OCI-LY3 (cell line): ENCODE measurements around the gene HTR3B.
A peak's percentile ranks its signal among the peaks of the same experiment; 100 is the strongest.

Source experiments
- H2AFZ ChIP-seq: fragments of 200-600, 300-600 bp; shearing (Covaris generic); 2 replicates; pipeline ENCODE4 v1.6.0; 2014; ENCODE audit warnings: antibody characterized with exemption, low read depth, low read length
- H3K27ac ChIP-seq: fragments of 200-600, 300-600 bp; sonication (generic); 2 replicates; pipeline ENCODE4 v1.5.1; 2014; ENCODE audit warnings: mild to moderate bottlenecking, low read length, moderate library complexity, mixed read lengths
- H3K27me3 ChIP-seq: fragments of 200-600, 300-600 bp; sonication (generic); 2 replicates; pipeline ENCODE4 v1.6.1; 2014; ENCODE audit warnings: low read depth, low read length, mixed read lengths
- H3K36me3 ChIP-seq: fragments of 200-600, 300-600 bp; sonication (generic); replicated peaks from 2 replicates; pipeline ENCODE3; 2014; ENCODE audit warnings: low read depth, low read length, mixed read lengths
- H3K4me1 ChIP-seq: fragments of 300-600, 200-600 bp; sonication (generic); 2 replicates; pipeline ENCODE4 v1.6.1; 2014; ENCODE audit warnings: low read length, mixed read lengths
- H3K4me2 ChIP-seq: fragments of 200-600, 300-600 bp; sonication (generic); 2 replicates; pipeline ENCODE4 v1.6.1; 2014; ENCODE audit warnings: low read length, mixed read lengths
- H3K4me3 ChIP-seq: fragments of 300-600, 200-600 bp; sonication (generic); 2 replicates; pipeline ENCODE4 v1.5.1; 2014; ENCODE audit warnings: antibody characterized with exemption, mild to moderate bottlenecking, low read length, moderate library complexity
- H3K79me2 ChIP-seq: fragments of 300-600, 200-600 bp; shearing (Covaris generic); 2 replicates; pipeline ENCODE4 v1.6.1; 2014; ENCODE audit warnings: mild to moderate bottlenecking, low read length, mixed read lengths
- H3K9ac ChIP-seq: fragments of 300-600, 200-600 bp; shearing (Covaris generic); 2 replicates; pipeline ENCODE4 v1.6.0; 2014; ENCODE audit warnings: mild to moderate bottlenecking, low read length, moderate library complexity
- H3K9me3 ChIP-seq: fragments of 200-600, 300-600 bp; shearing (Covaris generic); 2 replicates; pipeline ENCODE4 v1.6.1; 2014; ENCODE audit warnings: low read length, mixed read lengths; ENCODE audit not compliant: insufficient read depth
- H4K20me1 ChIP-seq: fragments of 200-600, 300-600 bp; sonication (generic); 2 replicates; pipeline ENCODE4 v1.6.1; 2016; ENCODE audit warnings: low read length, mixed read lengths; ENCODE audit not compliant: insufficient read depth
- EZH2phosphoT487 ChIP-seq: fragments of 200-600 bp; shearing (Covaris generic); IDR thresholded peaks from 2 replicates; pipeline ENCODE4 v1.6.1; 2018; ENCODE audit warnings: antibody characterized with exemption, mixed run types, low read depth
- TF ChIP-seq, protein P1 (sequence below): fragments of 200-600, 300-600 bp; sonication (generic); IDR thresholded peaks from 2 replicates; pipeline ENCODE4 v1.5.1; 2014; ENCODE audit warnings: antibody characterized with exemption, low read length, low read depth

HTR3B gene

DNA sequence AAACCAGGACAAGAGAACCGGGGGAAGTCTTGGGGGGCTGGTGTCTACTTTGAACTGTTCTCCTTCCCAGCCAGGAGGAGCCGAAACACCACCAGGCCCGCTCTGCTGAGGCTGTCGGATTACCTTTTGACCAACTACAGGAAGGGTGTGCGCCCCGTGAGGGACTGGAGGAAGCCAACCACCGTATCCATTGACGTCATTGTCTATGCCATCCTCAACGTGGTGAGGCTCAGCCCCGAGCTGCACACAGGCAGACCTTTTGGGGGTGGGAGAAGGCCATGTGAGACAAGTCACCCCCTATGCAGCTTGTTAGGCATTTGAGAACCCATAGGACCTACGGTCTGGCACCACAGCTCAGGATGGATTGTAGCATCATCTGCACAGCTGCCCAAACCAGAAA lies 73.1 kb downstream of the HTR3B start:
- Histone ChIP-seq H4K20me1 (no peaks in the 10 kb centered on the region), H3K36me3 (peaks cover 29% of the 10 kb centered on the region), H3K9me3 (no peaks in the 10 kb centered on the region), H3K27ac (peak overlapping the region; percentile 99), H3K9ac (peak overlapping the region; percentile 95), H3K4me1 (peaks cover 91% of the 10 kb centered on the region), H3K79me2 (peaks cover 46% of the 10 kb centered on the region), H2AFZ (no peak overlapping the region), H3K4me2 (peak overlapping the region; percentile 99), H3K27me3 (no peaks in the 10 kb centered on the region), H3K4me3 (peak overlapping the region; percentile 73)
- TF ChIP-seq, protein P1, sequence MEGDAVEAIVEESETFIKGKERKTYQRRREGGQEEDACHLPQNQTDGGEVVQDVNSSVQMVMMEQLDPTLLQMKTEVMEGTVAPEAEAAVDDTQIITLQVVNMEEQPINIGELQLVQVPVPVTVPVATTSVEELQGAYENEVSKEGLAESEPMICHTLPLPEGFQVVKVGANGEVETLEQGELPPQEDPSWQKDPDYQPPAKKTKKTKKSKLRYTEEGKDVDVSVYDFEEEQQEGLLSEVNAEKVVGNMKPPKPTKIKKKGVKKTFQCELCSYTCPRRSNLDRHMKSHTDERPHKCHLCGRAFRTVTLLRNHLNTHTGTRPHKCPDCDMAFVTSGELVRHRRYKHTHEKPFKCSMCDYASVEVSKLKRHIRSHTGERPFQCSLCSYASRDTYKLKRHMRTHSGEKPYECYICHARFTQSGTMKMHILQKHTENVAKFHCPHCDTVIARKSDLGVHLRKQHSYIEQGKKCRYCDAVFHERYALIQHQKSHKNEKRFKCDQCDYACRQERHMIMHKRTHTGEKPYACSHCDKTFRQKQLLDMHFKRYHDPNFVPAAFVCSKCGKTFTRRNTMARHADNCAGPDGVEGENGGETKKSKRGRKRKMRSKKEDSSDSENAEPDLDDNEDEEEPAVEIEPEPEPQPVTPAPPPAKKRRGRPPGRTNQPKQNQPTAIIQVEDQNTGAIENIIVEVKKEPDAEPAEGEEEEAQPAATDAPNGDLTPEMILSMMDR = no peak; the same call in 1 of the 2 replicates
- no peak for TF ChIP-seq EZH2phosphoT487

- Histone ChIP-seq H3K4me1 (peaks cover 96% of the 10 kb centered on the region), H3K27me3 (no peaks in the 10 kb centered on the region)
These were observed 74.8 kb downstream of the HTR3B start for GRCh38 chr11:113979431-113979830.

GRCh38 chr11:113980785-113981184 lies 76.2 kb downstream of the HTR3B start:
- peak overlapping the region; percentile 99 for H3K4me2 ChIP-seq
- H3K27me3 ChIP-seq = no peaks in the 10 kb centered on the region

More at GRCh38 chr11:113979431-113979830, 74.8 kb downstream of the HTR3B start:
- Histone ChIP-seq H3K9me3 (no peaks in the 10 kb centered on the region), H3K27ac (peak overlapping the region; percentile 99), H3K4me3 (peak overlapping the region; percentile 29; the same call in 1 of the 2 replicates), H3K79me2 (peaks cover 47% of the 10 kb centered on the region), H3K9ac (peak overlapping the region; percentile 59; the same call in 1 of the 2 replicates), H4K20me1 (no peaks in the 10 kb centered on the region), H2AFZ (no peak overlapping the region), H3K4me2 (peak overlapping the region; percentile 99), H3K36me3 (peaks cover 45% of the 10 kb centered on the region)
- TF ChIP-seq EZH2phosphoT487 = no peak
- TF ChIP-seq, protein P1 = no peak

GRCh38 chr11:113982306-113982705 lies 77.7 kb downstream of the HTR3B start:
- no peaks in the 10 kb centered on the region for H3K9me3 ChIP-seq

More at GRCh38 chr11:113980785-113981184, 76.2 kb downstream of the HTR3B start:
- Histone ChIP-seq H4K20me1 (no peaks in the 10 kb centered on the region), H2AFZ (no peak overlapping the region), H3K79me2 (peaks cover 35% of the 10 kb centered on the region), H3K36me3 (peaks cover 51% of the 10 kb centered on the region), H3K9me3 (no peaks in the 10 kb centered on the region), H3K27ac (peak overlapping the region; percentile 99), H3K4me1 (peaks cover 93% of the 10 kb centered on the region), H3K9ac (peak overlapping the region; percentile 59), H3K4me3 (peak overlapping the region; percentile 64)
- TF ChIP-seq EZH2phosphoT487 = no peak
- TF ChIP-seq, protein P1 = no peak

More at GRCh38 chr11:113982306-113982705, 77.7 kb downstream of the HTR3B start:
- no peaks in the 10 kb centered on the region for H3K27me3 ChIP-seq
- no peak overlapping the region for H3K27ac ChIP-seq
- H3K4me3 ChIP-seq = peak overlapping the region; percentile 27
- TF ChIP-seq, protein P1 = no peak
- no peak for TF ChIP-seq EZH2phosphoT487
- H3K4me1 ChIP-seq = peaks cover 80% of the 10 kb centered on the region
- no peaks in the 10 kb centered on the region for H4K20me1 ChIP-seq
- H3K79me2 ChIP-seq = peaks cover 30% of the 10 kb centered on the region
- H2AFZ ChIP-seq = no peak overlapping the region
- H3K4me2 ChIP-seq = peak overlapping the region; percentile 45
- no peak overlapping the region for H3K9ac ChIP-seq
- peaks cover 67% of the 10 kb centered on the region for H3K36me3 ChIP-seq
